ENCODE measurements around the gene ERBIN. TPM values are rescaled to one million over a fixed set of nuclear protein-coding genes. Genes with fewer than 3 reads are reported as not detected.
"Not testable (repeated sequence)": the region's sequence is repeated elsewhere in the genome, so short reads cannot be mapped to it uniquely, and the experiment has no call there.

Gene ERBIN
- total and polyA plus RNA-seq, 2 experiments from 2014 or later, result 46.4 to 112 TPM

DNA sequence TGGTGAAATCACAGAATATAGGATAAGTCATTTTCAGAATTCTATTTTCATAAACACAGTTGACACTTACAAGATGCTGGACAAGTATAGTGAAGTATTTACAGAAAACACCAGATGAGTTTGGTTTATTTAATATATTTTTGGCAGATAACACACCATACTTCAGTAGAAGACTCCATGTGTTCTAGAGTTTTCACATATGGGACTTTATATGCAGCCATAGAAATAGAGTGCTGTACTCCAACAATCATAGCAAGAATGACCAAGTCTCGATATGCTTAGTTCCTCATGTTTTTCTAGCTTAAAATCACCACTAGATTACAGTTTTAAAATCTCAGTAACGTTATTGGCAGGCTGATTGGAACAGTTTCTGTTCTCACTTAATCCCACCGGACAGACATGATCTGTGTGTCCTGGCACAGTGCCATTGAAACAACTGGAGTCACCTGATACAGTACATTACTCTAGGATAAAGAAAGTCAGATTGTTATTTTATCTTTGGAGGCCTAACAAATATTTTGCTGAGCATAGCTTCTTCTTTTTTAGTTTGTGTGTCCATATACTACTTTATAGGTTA, 45.8 kb upstream of the ERBIN start:
- WGBS, 2 experiments (ENCODE audit: low coverage in 1 of 2, low lambda C conversion rate in 2 of 2, missing lambda C conversion rate in 2 of 2), result 26 to 43% methylated on average over 3 of the region's 3 CpGs
- no peaks in the 10 kb centered on the region for H4K20me1 ChIP-seq (ENCODE audit: insufficient read depth)
- peaks cover 33% of the 10 kb centered on the region for H3K4me1 ChIP-seq (ENCODE audit: insufficient read depth)
- TF ChIP-seq EZH2phosphoT487 (IDR thresholded peaks at IDR 0.05; ENCODE audit: insufficient read depth, low read depth) (no peak), EZH2 (IDR thresholded peaks at IDR 0.05; ENCODE audit: insufficient read depth, poor library complexity, severe bottlenecking) (no peak)
- no peak overlapping the region for H3K4me3 ChIP-seq
- no peaks in the 10 kb centered on the region for H3K9me3 ChIP-seq (ENCODE audit: low read depth)
- no peak overlapping the region for H3K9ac ChIP-seq
- peaks cover 18% of the 10 kb centered on the region for H3F3A ChIP-seq (ENCODE audit: insufficient read depth)
- no peak overlapping the region for H3K27ac ChIP-seq
- H3K36me3 ChIP-seq (ENCODE audit: low read depth), result no peaks in the 10 kb centered on the region
- no peaks in the 10 kb centered on the region for H3K79me2 ChIP-seq (ENCODE audit: insufficient read depth)
- no peak overlapping the region for H3K4me2 ChIP-seq (ENCODE audit: unreplicated experiment)
- H3K27me3 ChIP-seq (replicated peaks; ENCODE audit: insufficient read depth), result no peaks in the 10 kb centered on the region
- no peak for DNase-seq
- in situ Hi-C loops (cut with MboI), result no loop called here
- H2AFZ ChIP-seq, result no peak overlapping the region; the same call in 1 of the 2 replicates
- H3K9me2 ChIP-seq (ENCODE audit: insufficient read depth), result no peaks in the 10 kb centered on the region

DNA sequence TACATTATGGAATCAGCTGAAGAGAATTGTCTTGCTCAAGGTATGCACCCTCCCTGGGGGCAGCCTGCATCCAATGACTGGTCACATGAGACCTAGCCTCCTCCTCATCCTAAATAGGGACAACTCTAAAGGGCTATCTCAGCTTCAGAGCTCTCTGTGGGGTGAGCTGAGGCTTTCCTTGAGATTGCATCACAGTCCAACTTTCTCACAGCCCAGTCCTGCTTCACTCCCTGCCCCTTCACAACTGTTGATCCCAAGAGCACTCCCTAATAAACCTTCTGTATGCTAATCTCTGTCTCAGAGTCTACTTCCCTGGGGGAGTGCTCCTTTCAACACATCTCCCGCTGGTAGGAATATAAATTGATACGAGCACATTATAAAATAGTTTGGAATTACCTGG, 44.1 kb upstream of the ERBIN start:
- DNase-seq, result no peak

DNA sequence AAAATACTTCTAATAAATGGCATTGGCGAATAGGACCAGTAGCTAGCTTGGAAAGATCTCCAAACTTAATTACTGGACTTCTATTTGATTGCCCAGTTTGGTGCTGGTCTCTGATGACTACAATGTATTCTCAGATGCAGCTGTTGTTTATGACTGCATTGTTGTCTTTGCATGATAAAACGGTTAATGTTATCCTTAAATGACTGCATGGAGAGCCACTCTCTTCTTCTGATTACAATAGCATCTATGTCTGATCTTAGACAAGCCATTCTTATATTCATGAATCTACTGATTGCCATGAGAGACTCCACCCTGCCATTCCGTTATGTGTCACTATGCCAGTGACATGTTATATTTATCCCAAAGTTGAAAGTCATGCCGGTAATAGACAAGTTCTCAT, 42.9 kb upstream of the ERBIN start:
- H3K4me3 ChIP-seq, result no peak overlapping the region
- H3K27ac ChIP-seq, result no peak overlapping the region
- in situ Hi-C loops (cut with MboI), result no loop called here
- no peaks in the 10 kb centered on the region for H3K9me3 ChIP-seq (ENCODE audit: low read depth)
- H3K4me2 ChIP-seq (ENCODE audit: unreplicated experiment), result no peak overlapping the region
- no peaks in the 10 kb centered on the region for H3K79me2 ChIP-seq (ENCODE audit: insufficient read depth)
- no peaks in the 10 kb centered on the region for H4K20me1 ChIP-seq (ENCODE audit: insufficient read depth)
- TF ChIP-seq EZH2phosphoT487 (IDR thresholded peaks at IDR 0.05; ENCODE audit: insufficient read depth, low read depth) (no peak), EZH2 (IDR thresholded peaks at IDR 0.05; ENCODE audit: insufficient read depth, poor library complexity, severe bottlenecking) (no peak)
- DNase-seq, result no peak
- H3K9ac ChIP-seq, result no peak overlapping the region
- H2AFZ ChIP-seq, result no peak overlapping the region
- WGBS, 2 experiments (ENCODE audit: low coverage in 1 of 2, low lambda C conversion rate in 2 of 2, missing lambda C conversion rate in 2 of 2), result 95 to 96% methylated on average over 4 of the region's 4 CpGs
- H3K9me2 ChIP-seq (ENCODE audit: insufficient read depth), result no peaks in the 10 kb centered on the region
- peaks cover 31% of the 10 kb centered on the region for H3F3A ChIP-seq (ENCODE audit: insufficient read depth)
- H3K4me1 ChIP-seq (ENCODE audit: insufficient read depth), result peaks cover 37% of the 10 kb centered on the region
- H3K27me3 ChIP-seq (replicated peaks; ENCODE audit: insufficient read depth), result no peaks in the 10 kb centered on the region
- no peaks in the 10 kb centered on the region for H3K36me3 ChIP-seq (ENCODE audit: low read depth)

More for the DNA sequence above, 44.1 kb upstream of the ERBIN start:
- 97 to 98% methylated on average over 2 of the region's 2 CpGs for WGBS, 2 experiments (ENCODE audit: low coverage in 1 of 2, low lambda C conversion rate in 2 of 2, missing lambda C conversion rate in 2 of 2)
- Histone ChIP-seq H3K9me2 (ENCODE audit: insufficient read depth) (no peaks in the 10 kb centered on the region), H3K4me3 (no peak overlapping the region), H3K27me3 (replicated peaks; ENCODE audit: insufficient read depth) (no peaks in the 10 kb centered on the region), H3K36me3 (ENCODE audit: low read depth) (no peaks in the 10 kb centered on the region), H4K20me1 (ENCODE audit: insufficient read depth) (no peaks in the 10 kb centered on the region), H3F3A (ENCODE audit: insufficient read depth) (peaks cover 31% of the 10 kb centered on the region), H3K4me1 (ENCODE audit: insufficient read depth) (peaks cover 37% of the 10 kb centered on the region), H2AFZ (no peak overlapping the region), H3K79me2 (ENCODE audit: insufficient read depth) (no peaks in the 10 kb centered on the region), H3K9me3 (ENCODE audit: low read depth) (no peaks in the 10 kb centered on the region), H3K27ac (no peak overlapping the region), H3K9ac (no peak overlapping the region), H3K4me2 (ENCODE audit: unreplicated experiment) (no peak overlapping the region)
- no peak for TF ChIP-seq EZH2phosphoT487 (IDR thresholded peaks at IDR 0.05; ENCODE audit: insufficient read depth, low read depth)
- TF ChIP-seq EZH2 (IDR thresholded peaks at IDR 0.05; ENCODE audit: insufficient read depth, poor library complexity, severe bottlenecking), result no peak
- in situ Hi-C loops (cut with MboI), result no loop called here

DNA sequence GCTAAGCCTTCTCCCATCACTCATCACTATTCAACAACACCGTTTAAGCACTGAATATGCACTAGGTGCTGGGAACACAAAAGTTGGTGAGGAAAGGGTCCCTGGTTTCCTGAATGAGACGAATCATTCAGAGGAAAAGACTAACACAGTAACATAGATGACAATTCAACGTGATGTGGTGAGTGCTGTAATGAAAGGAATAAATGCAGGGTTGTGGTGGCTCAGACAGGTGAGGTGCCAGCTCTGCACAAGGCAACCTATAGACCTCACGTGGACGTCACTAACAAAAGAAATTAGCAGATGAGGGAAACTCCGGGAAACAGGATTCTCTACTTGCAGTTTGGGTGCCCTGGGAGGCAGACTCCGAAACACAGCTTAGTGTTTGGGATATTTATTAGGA, 40.0 kb upstream of the ERBIN start:
- H3K4me2 ChIP-seq (ENCODE audit: unreplicated experiment), result peak overlapping the region; percentile 18
- no peaks in the 10 kb centered on the region for H3K9me3 ChIP-seq (ENCODE audit: low read depth)
- no peak for TF ChIP-seq EZH2 (IDR thresholded peaks at IDR 0.05; ENCODE audit: insufficient read depth, poor library complexity, severe bottlenecking)
- no peak for TF ChIP-seq EZH2phosphoT487 (IDR thresholded peaks at IDR 0.05; ENCODE audit: insufficient read depth, low read depth)
- H3K9ac ChIP-seq, result no peak overlapping the region
- no peak for DNase-seq
- in situ Hi-C loops (cut with MboI), result no loop called here
- H2AFZ ChIP-seq, result no peak overlapping the region; the same call in 1 of the 2 replicates
- H3F3A ChIP-seq (ENCODE audit: insufficient read depth), result peaks cover 13% of the 10 kb centered on the region; the same call in 1 of the 2 replicates
- H3K9me2 ChIP-seq (ENCODE audit: insufficient read depth), result no peaks in the 10 kb centered on the region
- 63 to 68% methylated on average over 7 of the region's 7 CpGs for WGBS, 2 experiments (ENCODE audit: low coverage in 1 of 2, low lambda C conversion rate in 2 of 2, missing lambda C conversion rate in 2 of 2)
- H3K36me3 ChIP-seq (ENCODE audit: low read depth), result no peaks in the 10 kb centered on the region
- H3K4me3 ChIP-seq, result no peak overlapping the region
- H4K20me1 ChIP-seq (ENCODE audit: insufficient read depth), result no peaks in the 10 kb centered on the region
- peak overlapping the region; percentile 11; the same call in 1 of the 2 replicates for H3K27ac ChIP-seq
- peaks cover 15% of the 10 kb centered on the region for H3K4me1 ChIP-seq (ENCODE audit: insufficient read depth)
- no peaks in the 10 kb centered on the region for H3K79me2 ChIP-seq (ENCODE audit: insufficient read depth)
- no peaks in the 10 kb centered on the region for H3K27me3 ChIP-seq (replicated peaks; ENCODE audit: insufficient read depth)

DNA sequence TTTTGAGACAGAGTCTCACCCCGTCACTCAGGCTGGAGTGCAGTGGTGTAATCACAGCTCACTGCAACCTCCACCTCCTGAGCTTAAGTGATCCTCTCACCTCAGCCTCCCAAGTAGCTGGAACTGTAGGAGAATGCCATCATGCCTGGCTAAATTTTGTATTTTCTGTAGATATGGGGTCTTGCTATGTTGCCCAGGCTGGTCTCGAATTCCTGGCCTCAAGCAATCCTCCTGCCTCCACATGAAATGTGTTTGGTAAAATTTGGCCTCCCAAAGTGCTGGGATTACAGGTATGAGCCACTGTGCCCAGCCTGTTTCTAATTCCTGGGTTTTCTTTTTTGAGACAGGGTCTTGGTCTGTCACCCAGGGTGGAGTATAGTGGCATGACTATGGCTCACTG, 34.4 kb upstream of the ERBIN start:
- in situ Hi-C loops (cut with MboI), result not testable (repeated sequence)

More for the DNA sequence above, 34.4 kb upstream of the ERBIN start:
- not testable (repeated sequence) for H3K27ac ChIP-seq; H3K4me3 ChIP-seq; H3K9me3 ChIP-seq (ENCODE audit: low read depth); DNase-seq; H3K9ac ChIP-seq; H3K79me2 ChIP-seq (ENCODE audit: insufficient read depth); H3K27me3 ChIP-seq (replicated peaks; ENCODE audit: insufficient read depth); H2AFZ ChIP-seq; H3K4me2 ChIP-seq (ENCODE audit: unreplicated experiment); H3K4me1 ChIP-seq (ENCODE audit: insufficient read depth); H3K36me3 ChIP-seq (ENCODE audit: low read depth); H3F3A ChIP-seq (ENCODE audit: insufficient read depth); H4K20me1 ChIP-seq (ENCODE audit: insufficient read depth); H3K9me2 ChIP-seq (ENCODE audit: insufficient read depth)
- 85 to 92% methylated on average over 2 of the region's 2 CpGs for WGBS, 2 experiments (ENCODE audit: low coverage in 1 of 2, low lambda C conversion rate in 2 of 2, missing lambda C conversion rate in 2 of 2)

Measured in GM23248 (cell line).